Peyer's patch (tissue), 4 donors: Measurements from ENCODE around the gene GALNS.

ENCODE experiments used
- CTCF ChIP-seq, 6 experiments: fragments of 450-650 bp in 4 of 6; fragments of 200-600 bp in 2 of 6; sonication (generic) in 1 of 6; IDR thresholded peaks; one replicate each; pipeline ENCODE4 v1.5.1; 2017 to 2019; ENCODE audit warnings: antibody characterized with exemption in 6 of 6, mild to moderate bottlenecking in 3 of 6, moderate library complexity in 1 of 6
- POLR2A ChIP-seq, 2 donors: fragments of 450-650 bp; IDR thresholded peaks; one replicate each; pipeline ENCODE4 v1.5.1; 2017; ENCODE audit warnings: antibody characterized with exemption in 2 of 2, mild to moderate bottlenecking in 2 of 2, moderate library complexity in 2 of 2

GRCh38 chr16:88810166-88810911, 46.4 kb downstream of the GALNS start:
- TF ChIP-seq CTCF (IDR thresholded peaks at IDR 0.05) (no peak), POLR2A (IDR thresholded peaks at IDR 0.05) (no peak)
